Raji (cell line): ENCODE results near the gene TFAP2E.

Source experiments
- POLR2A ChIP-seq: IDR thresholded peaks from 2 replicates; pipeline ENCODE4 v1.6.1; 2011; ENCODE audit warnings: low read depth, low read length, control low read depth; ENCODE audit not compliant: insufficient read depth

The TFAP2E gene

DNA sequence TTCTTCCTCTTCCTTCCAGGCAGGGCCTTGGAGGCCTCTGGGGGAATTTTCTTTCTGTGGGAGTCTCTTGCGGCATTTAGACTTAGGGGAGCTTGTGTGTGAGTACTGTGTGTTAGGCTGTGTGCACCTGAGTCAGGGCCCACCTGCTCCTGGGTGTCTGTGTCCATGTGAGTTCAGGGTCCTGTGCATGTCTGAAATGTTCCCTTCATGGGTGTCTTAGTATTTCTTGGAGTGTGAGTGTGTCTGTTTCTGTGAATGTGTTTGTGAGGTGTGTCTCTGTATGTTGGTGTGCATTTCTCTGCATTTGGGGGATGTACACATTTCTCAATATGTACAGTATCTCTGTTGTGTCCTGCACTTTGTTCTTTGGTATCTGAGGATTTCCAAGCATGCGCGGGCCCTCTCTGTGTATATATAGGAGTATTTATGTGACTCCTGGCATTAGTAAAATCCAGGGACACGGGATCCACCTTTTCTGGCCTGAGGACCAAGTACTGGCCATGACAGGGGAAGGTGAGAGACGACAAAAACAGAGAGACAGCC, 2.4 kb downstream of the TFAP2E start:
- TF ChIP-seq POLR2A, result no peak

DNA sequence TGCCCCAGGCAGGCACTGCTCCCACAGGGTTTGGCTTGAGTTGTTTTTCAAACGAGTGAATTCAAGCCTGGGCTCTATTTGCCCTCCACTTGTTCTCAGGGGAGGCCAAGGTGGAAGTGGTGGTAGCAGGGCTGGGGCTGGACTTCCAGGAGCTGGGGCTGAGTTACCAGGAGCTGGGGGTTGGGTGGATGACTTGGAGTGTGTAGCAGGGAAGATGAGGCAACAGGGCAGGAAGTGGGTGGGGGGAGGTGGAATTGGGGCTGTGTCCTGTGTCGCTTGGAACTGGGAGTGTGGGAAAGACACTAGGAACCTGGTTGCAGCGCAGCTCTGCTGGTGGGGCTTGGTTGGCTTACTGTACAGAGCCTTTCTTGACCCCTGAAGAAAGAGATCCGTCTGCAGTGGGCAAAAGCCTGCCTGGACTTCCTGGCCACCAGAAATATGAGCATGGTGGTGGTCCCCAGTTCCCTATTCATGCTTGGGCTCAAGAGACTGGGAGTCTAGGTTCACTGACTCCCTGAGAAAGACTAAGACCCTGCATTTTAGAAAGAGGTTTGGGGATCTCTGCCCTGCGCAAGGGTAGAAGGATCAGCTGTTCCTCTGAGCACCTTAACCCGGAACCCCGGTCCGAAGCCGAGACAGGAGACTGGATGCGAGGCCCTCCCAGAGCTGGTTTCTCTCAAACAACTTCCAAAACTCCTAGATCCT, 3.1 kb downstream of the TFAP2E start:
- no peak for TF ChIP-seq POLR2A

DNA sequence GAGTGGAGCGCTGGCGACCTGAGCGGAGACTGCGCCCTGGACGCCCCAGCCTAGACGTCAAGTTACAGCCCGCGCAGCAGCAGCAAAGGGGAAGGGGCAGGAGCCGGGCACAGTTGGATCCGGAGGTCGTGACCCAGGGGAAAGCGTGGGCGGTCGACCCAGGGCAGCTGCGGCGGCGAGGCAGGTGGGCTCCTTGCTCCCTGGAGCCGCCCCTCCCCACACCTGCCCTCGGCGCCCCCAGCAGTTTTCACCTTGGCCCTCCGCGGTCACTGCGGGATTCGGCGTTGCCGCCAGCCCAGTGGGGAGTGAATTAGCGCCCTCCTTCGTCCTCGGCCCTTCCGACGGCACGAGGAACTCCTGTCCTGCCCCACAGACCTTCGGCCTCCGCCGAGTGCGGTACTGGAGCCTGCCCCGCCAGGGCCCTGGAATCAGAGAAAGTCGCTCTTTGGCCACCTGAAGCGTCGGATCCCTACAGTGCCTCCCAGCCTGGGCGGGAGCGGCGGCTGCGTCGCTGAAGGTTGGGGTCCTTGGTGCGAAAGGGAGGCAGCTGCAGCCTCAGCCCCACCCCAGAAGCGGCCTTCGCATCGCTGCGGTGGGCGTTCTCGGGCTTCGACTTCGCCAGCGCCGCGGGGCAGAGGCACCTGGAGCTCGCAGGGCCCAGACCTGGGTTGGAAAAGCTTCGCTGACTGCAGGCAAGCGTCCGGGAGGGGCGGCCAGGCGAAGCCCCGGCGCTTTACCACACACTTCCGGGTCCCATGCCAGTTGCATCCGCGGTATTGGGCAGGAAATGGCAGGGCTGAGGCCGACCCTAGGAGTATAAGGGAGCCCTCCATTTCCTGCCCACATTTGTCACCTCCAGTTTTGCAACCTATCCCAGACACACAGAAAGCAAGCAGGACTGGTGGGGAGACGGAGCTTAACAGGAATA, 4.2 kb downstream of the TFAP2E start:
- no peak for TF ChIP-seq POLR2A

DNA sequence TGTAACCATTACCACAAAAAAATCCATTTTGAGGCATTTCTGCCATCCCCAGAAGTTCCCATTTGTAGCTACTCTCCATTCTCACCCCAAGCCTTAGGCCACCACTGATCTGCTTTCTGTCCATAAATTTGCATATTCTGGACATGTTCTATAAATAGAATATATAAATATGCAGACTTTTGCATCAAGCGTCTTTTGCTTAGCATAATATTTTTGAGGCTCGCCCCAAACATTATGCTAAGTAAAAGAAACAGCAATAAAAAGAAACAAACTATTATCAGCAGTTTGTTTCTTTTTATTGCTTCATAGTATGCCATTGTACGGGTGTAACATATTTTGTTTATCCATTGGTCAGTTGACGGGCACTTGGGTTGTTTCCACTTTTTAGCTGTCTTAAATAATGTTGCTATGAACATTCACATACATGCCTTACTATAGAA, 7.9 kb downstream of the TFAP2E start:
- no peak for TF ChIP-seq POLR2A

DNA sequence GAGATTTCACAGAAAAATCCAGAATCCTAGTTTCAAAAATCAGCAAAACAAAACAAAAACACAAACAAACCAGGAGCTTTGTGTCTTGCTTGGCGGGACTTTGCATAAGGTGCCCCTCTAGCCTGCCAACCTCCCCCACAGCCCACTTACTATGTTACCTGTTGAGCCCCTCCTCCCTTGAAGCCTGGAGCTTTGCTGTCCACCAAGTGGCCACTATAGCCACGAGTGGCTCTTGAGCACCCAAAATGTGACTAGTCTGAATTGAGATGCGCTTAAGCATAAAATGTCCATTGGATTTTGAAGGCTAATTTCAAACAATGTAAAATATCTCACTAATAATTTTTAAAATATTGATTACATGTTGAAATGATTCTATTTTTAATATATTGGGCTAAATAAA, 12.2 kb downstream of the TFAP2E start:
- no peak for TF ChIP-seq POLR2A

DNA sequence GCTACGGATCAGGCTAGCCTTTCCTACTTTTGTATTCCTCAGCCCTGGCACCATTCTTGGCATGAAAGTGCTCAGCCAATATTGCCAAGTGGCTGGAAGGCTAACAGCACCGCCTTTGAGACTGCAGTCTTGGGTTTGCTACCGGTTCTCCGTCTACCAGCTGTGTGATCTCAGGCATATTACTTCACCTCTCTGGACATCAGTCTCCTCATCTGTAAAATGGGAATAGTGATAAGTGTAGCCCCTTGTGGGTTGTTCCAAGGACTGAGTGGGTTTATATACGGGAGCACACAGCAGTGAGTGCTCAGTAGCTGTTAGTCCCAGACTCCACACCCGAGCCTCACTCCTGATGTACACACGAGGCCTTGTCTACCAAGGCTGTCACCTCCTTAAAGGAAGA, 13.7 kb downstream of the TFAP2E start:
- no peak for TF ChIP-seq POLR2A

DNA sequence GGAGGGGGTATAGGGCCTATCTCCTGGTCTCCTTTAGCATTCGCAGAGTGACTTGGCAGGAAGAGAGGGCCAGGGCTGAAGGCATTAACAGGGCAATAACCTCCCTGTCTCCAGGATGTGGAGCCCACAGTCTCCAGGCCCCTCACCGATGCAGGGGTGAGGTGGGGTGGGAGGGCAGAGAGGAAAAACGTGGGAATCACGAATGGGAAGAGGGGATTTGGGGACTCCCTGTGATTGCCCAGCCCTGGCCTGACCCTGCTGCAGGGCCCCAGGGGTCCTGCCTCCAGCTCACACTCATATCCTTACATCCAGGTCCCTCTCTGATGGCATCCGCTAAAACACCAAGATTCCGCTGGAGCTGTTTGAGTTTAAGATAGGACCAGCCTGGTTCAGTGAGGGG, 14.6 kb downstream of the TFAP2E start:
- TF ChIP-seq POLR2A, result no peak

DNA sequence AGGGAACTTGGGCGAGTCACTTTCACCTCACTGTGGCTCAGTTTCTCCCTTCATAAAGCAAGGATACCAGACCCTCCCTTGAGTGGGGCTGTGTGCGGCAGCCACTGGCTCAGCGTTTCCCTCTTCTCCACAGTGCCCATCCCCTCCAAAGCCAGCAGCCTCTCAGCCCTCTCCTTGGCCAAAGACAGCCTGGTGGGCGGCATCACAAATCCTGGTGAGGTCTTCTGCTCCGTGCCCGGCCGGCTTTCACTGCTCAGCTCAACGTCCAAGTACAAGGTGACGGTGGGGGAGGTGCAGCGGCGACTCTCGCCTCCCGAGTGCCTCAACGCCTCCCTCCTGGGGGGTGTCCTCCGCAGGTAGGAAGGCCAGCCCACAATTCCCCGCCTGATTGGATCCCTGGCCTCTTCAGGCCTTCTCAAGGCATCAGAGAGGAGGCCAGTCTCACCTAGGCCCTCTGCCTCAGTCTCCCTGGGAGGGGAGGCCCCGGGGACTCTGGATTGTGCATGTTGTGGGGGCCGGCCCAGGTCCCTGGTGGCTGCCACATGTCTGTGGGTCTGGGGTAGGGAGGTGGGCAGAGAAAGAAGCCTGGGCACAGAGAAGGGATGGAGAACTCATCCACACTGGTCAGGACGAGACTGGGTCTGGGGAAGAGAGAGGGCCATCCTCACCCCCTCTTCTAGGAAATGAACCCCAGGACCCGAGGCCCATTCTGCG, 15.2 kb downstream of the TFAP2E start:
- TF ChIP-seq POLR2A, result no peak

DNA sequence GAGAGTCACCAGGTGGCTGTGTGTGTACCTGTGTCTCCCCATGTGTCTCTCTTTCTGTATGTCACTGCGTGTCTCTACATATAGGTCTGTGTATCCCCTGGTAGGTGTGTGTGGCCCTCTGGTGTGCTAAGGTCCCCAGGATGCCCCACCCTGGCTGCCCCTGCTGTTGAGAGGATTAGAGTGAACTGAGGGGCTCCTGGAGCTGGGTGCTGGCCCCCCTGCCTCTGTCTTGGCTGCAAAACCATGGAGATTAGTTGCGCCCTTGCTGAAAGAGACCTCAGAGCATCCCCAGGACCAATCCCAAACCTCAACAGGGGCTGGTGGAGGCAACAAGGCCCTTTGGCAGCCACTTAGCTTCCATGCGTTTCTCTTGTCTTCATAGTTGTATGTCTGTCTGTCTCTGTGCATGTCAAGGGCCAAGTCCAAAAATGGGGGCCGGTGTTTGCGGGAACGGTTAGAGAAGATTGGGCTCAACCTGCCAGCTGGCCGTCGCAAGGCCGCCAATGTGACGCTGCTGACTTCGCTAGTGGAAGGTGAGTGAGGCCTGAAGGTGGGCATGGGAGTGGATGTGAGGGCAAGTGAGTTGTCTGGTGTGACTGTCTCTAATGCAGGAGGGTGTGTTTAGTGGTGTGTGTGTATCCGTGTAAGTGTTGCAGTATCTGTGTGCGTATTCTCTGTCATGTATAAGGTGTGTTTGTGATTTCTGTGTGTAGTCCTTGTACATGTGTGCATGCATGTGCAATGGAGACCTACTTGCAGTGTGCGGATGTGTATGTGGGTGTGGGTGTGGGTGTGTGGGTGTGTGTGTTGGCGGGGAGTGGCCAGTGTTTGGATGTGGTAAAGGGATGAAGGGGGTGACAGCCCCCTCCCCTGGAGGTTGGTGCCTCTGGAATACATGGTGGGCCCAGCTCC, 16.7 kb downstream of the TFAP2E start:
- TF ChIP-seq POLR2A, result no peak

DNA sequence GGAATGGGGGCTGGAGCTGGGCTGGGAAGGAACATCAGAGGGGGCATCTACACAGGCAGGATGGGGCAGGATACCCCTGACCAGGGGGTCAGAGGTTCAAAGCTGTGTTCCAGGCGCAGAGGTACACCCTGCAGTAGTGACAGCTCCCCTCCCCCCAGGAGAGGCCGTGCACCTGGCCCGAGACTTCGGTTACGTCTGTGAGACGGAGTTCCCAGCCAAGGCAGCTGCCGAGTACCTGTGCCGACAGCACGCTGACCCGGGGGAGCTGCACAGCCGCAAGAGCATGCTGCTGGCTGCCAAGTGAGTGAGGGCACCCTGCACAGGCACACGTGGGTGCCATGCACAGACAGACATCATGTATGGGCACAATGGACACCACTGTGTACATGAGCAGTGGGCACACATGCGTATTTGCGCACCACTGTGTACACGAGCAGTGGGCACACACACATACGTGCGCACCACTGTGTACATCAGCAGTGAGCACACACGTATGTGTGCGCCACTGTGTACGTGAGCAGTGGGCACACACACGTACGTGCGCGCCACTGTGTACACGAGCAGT, 17.4 kb downstream of the TFAP2E start:
- no peak for TF ChIP-seq POLR2A

DNA sequence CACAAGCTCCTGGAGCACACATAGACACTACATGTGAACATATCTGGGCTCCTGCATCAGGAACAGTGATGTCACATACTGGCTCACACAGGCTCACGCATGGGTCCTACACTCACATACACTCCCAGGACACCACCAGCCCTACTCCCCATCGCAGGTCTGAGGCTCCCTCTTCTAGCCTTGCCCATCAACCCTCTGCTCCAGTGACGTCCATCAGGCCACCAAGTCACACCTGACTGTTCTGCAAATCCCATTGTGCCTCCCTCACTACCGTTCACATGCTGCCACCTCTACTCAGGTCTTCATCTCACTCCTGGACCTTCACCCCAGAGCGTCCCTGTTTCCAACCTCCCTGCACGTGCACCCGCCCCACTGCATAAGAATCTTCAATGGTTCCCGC, 18.1 kb downstream of the TFAP2E start:
- TF ChIP-seq POLR2A, result no peak

DNA sequence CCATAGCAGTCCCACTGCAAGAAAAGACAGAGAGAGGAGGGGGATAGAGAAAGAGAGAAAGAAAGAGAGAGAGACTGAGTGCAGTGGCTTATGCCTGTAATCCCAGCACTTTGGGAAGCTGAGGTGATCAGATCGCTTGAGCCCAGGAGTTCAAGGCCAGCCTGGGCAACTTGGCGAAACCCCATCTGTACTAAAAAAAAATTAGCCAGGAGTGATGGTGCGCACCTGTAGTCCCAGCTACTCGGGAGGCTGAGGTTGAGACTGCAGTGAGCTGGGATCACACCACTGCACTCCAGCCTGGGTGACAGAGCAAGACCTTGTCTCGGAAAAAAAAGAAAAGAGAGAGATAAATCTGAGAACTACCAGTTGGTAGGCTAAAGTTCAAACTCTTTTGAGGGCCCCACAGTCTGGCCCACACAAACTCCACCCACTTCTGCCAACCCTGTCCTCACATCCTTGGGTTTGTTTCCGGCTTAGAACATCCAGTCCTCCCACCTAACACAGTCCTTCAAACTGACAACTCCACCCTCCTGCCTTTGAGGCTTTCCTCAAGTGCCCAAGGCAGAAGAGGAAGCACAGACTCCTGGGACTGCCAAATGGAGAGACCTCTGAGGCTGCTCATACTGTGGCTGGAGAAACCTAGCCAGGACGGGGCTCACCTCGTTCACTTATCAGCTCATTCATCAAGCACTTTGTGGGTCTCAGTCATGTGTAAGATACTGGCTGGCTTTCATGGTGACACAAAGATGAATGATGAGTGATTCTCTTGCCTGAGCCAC, 20.1 kb downstream of the TFAP2E start:
- no peak for TF ChIP-seq POLR2A

DNA sequence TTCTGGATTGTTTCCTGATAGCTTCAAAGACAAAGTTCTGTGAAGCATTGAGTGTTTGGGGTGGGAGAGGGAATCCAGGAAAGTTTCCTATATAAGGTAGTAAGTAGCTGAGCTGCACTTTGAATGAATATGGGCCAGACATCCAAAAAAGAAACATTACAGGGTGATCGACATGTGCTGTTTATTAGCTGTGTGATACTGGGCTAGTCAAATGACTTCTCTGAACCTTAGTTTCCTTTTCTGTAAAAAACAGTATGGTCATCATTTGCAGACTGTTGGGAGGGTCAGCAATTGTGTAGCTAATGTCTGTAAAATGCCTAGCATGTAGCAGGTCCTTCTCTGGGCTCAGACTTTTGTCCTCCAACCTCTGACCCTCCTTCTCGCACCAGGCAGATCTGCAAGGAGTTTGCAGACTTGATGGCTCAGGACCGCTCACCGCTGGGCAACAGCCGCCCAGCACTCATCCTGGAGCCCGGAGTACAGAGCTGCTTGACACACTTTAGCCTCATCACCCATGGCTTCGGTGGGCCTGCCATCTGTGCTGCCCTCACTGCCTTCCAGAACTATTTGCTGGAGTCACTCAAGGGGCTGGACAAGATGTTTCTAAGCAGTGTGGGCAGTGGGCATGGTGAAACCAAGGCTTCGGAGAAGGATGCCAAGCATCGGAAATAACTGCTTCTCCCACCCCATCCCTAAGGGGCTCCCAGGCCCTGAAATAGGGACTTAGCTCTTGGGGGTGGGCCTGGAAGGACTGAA, 21.1 kb downstream of the TFAP2E start:
- no peak for TF ChIP-seq POLR2A

DNA sequence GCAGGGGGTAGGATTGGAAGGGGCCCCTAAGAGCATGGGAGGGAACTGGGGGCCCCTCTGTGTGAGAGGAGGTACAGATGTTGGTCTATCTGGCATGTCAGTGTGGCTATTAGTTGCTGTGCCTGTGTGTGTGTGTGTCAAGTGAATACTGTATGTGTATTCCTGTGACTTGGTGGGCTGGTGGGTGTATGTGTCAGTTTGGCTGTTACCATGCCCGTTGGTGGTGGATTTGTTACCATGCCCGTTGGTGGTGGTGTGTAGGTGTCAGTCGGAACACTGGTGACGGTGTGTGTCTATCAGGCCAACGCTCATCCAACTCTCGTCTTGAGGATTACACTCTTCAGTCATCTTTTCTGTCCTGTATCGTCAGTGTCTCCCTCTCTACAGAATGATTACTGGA, 22.6 kb downstream of the TFAP2E start:
- TF ChIP-seq POLR2A, result no peak
